CD4-positive, alpha-beta T cell treated with Interleukin-4 for 1 hour (primary cell): ENCODE data around the gene MOCS1.

Experiments
- DNase-seq, 2 donors: peaks; one replicate each; pipeline ENCODE4 v3.0.0-alpha.2; 2020 to 2022

MOCS1 gene

DNA sequence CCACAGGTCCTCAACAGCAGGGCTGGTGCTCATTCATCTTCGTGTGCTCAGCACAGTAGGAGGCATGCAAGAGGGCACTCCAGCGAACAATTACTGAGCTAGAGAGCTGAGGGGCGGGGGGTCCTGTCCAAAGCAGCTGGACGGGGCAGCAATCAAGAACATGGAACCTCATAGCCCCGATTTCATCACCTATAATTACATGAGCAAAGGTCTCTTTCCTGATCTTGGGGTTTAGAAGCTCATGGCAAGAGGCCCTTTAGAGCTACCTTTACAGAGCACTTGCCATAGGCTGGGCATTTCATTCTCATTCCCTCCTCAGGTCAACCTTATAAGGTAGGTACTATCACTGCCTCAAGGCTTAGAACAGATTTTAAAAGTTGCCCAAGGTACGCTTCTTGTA, 10.4 kb downstream of the MOCS1 start:
- DNase-seq = no peak

- no peak for DNase-seq
These were observed 10.9 kb downstream of the MOCS1 start for GRCh38 chr6:39923394-39923793.

- DNase-seq = no peak
These were observed 11.4 kb downstream of the MOCS1 start for GRCh38 chr6:39922821-39923220.

DNA sequence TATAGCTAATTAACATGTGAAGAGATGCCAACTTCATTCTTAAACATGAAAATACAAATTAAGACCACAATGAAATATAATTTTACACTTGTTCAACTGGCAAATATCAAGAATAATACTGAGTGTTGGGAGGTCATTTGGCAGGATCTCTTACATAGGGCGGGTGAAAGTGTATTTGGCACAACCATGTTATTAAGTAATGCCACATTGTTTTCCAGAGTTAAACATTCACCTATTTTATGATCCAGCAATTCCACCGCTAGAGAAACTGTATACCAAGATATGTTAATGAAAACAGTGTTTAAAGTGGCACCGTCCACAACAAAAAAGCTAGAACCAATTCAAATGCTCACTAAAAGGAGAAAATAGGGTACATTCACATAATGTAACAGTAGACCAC, 14.1 kb downstream of the MOCS1 start:
- no peak for DNase-seq

- no peak for DNase-seq
These were observed 15.4 kb downstream of the MOCS1 start for GRCh38 chr6:39918831-39919230.

DNA sequence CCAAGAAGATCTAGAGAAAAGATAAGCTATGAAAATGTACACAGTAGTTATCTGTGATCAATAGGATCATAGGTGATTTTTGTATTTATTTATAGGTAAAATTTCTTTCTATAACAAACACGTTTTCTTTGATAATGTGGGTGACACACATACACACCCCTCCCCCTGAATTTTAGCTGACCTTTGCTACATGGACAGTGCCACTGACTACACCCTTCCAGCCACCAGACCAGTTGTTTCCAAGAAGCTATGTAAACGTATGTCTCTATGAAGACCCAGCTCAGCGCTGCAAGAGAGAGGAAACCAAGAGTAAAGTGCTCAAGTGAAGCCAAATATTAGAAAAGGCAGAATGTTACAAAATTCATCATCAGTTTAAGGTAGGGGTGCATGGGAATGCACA, 16.3 kb downstream of the MOCS1 start:
- DNase-seq = no peak

GRCh38 chr6:39917329-39917728, 16.9 kb downstream of the MOCS1 start:
- no peak for DNase-seq

DNA sequence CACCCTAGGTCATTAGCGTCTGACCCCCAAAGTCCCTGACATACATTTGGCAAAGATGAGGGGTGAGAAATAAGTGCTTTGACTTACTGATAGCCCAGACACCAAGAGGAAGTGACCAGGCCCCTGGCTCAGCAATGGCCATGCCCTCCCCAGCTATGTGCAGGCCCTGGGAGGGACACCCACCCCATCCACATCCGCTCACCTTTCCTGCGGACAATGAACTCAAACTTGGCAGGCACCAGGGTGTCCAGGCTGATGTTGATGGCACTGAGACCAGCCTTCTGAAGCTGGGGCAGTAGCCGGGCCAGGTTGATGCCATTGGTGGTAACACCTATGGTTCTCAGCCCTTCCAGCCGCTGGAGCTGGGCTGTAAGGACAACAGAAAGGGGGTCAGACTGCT, 18.4 kb downstream of the MOCS1 start:
- no peak for DNase-seq

GRCh38 chr6:39914239-39914638, 20.0 kb downstream of the MOCS1 start:
- no peak for DNase-seq

DNA sequence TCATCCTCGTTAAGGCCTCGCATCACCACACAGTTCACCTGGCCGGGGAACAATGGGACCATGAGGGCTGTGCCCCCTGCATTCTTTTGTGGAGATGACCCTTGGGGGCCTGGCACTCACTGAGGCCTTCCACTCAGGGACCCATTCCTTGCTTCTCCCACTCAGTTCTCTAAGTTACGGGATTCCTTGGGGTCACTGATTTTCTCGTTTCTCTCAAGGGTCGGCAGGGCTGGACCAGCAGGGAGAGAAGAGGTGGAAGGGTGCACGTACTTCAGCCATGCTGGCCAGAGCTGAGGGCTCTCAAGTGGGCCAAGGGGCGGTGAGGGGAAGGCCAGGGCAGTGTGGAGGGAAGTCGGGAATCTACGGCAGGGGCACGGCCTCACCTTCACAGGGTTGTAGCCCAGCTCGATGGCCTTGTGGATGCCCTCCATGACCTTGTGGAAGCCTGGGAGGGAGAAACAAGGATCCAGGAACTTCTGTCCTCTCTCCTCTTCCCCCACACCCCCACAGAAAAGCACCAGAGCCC, 20.8 kb downstream of the MOCS1 start:
- no peak for DNase-seq

- DNase-seq = no peak
These were observed 21.8 kb downstream of the MOCS1 start for GRCh38 chr6:39912446-39912845.

- no peak for DNase-seq
These were observed 22.6 kb downstream of the MOCS1 start for GRCh38 chr6:39911513-39912125.

GRCh38 chr6:39910744-39911143, 23.5 kb downstream of the MOCS1 start:
- DNase-seq = no peak

DNA sequence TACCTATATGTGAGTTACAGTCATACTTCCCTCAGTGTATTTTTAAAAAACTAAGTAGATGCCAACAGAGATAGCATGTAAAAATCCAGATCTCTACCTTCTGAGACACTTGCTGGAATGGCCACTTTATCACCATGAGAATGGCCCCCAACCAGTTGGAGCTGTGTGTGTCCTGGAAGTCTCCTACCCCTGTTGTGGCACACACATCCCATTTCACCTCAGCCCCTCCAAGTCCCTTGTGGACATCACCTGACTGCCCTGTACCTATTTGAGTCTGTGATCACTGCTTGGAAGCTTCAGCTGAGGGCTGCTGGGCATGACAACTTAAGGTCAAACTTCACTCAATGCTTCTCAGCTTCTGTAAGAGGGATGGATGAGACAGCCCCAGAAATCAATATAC, 24.1 kb downstream of the MOCS1 start:
- no peak for DNase-seq

DNA sequence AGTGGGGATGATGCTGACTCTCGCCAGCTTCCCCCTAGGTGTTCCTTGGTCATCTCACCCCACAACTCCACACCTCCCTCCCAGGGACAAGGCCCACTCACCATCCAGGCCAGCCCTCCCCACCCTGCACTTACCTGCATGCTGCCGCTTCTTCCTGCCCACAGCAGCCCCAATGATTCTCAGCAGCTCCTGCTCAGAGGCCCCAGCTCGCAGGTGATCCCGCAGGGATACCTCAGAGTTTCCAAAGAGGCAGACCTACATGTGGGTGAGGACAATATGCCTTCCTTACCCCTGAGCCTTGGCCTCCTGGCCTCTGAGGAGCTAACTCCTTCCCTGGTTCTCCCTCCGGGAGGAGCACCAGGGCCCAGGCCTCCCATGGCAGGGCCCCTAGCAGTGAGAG, 24.6 kb downstream of the MOCS1 start:
- DNase-seq = no peak

GRCh38 chr6:39908838-39909583, 25.3 kb downstream of the MOCS1 start:
- no peak for DNase-seq

- no peak for DNase-seq
These were observed 26.2 kb downstream of the MOCS1 start for GRCh38 chr6:39907871-39908575.

DNA sequence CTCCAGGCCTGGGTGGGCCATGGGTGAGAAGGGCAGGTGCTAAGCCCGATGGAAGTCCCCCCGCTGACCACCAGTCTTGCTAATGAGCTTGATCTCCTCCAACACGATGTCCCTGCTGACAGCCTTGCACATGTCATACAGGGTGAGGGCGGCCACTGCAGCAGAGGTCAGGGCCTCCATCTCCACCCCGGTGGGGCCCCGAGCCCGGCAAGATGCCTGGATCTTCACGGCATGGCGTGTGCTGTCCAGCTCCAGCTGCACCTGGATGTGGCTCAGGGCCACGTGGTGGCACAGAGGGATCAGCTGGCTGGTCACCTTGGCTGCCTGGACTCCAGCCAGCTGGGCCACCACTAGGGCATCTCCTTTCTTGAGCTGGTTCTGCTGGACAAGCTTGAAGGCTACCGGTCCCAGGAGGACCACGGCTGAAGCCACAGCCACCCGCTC, 27.9 kb downstream of the MOCS1 start:
- no peak for DNase-seq

DNA sequence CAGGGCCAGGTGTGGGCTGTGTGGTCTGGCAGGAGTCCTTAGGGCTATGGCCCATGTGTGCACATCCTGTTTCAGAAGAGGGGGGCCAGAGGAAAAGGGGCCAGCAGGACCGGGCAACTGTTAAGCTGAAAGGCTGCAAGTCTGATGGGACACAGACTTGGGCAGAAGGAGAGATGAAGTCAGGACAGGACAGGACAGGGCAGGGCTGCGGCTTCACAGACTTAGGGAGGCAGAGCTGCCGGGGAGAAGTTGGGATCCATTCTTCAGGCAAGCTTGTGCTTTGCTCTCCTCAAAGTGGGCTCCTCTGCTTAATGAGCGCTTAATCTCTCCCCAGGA, 28.7 kb downstream of the MOCS1 start:
- no peak for DNase-seq

DNA sequence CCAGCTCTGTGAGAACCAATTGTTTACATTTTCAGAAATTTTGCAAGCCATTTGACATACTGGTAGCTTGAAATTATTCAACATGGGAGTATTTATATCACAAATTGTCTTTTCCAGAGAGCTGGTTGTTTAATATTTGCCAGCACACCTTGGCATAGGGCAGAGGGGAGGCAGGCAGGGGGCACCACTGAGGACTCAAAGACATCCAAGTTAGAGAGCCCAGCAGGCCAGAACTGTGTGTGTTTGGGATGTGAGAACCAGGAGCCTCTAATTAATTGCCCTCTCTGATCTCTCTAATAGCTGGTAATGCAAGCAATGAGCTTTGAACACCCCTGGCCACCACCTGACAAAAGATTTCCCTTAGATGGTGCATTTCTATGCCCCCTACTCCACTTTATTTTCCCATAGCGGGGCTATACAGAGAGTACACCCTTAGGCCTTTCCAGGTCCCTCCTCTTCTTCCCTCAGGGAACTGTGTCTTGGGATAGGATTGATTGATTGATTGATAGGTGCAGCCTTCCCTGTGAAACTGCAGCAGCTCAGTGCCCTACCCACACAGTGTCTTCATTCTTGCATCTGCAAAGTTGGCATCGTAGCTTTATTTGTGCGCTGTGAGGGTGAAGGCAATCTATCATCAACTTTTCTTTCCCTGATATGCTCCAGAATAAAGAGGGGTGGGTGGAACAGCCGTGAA, 29.2 kb downstream of the MOCS1 start:
- no peak for DNase-seq

DNA sequence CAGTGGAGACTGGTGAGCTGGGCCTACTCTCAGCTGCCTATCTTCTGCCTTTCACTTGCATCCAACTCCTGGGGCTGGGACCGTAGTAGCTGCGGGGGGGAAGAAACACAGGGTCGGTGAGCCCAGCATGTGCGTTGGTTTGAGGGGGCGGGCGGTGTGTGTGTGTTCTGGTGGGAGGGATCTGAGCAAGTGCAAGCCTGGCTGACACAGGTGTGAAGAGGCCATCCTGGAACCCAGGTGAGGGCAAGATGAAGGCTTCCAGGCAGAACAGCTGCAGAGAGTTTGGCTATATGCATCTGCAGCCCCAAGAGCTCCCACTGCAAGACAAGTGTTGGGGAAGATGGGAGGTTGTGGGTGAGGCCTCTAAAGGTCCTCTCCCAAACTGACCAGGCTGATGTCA, 30.6 kb downstream of the MOCS1 start:
- no peak for DNase-seq

GRCh38 chr6:39902786-39903465, 31.3 kb downstream of the MOCS1 start:
- DNase-seq = no peak

DNA sequence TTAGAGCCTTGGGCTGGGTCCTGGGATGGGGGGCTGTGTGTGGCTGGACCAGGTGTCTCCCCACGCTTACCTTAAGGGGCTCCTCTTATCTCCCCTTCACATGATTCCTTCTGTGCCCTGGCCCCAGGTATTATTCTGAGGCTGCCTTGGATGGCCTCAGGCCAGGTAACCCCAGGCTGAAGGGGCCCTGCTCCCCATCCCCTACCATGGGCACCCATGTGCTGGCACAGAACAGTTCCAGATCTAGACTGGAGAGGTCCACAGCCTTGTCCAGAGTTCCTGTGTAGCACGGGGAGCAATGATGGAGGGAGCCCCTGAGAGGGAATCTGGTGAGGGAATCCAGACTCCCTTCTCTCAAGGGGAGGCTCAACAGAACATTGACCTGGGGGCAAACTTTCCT, 32.1 kb downstream of the MOCS1 start:
- DNase-seq = no peak
